ENCODE results near the gene CCDC194. TPM values are rescaled to one million over a fixed set of nuclear protein-coding genes. Genes with fewer than 3 reads are reported as not detected.

Gene CCDC194
- total RNA-seq, 3 donors from 2014 or later: 0.24 to 0.53 (median 0.46) TPM

DNA sequence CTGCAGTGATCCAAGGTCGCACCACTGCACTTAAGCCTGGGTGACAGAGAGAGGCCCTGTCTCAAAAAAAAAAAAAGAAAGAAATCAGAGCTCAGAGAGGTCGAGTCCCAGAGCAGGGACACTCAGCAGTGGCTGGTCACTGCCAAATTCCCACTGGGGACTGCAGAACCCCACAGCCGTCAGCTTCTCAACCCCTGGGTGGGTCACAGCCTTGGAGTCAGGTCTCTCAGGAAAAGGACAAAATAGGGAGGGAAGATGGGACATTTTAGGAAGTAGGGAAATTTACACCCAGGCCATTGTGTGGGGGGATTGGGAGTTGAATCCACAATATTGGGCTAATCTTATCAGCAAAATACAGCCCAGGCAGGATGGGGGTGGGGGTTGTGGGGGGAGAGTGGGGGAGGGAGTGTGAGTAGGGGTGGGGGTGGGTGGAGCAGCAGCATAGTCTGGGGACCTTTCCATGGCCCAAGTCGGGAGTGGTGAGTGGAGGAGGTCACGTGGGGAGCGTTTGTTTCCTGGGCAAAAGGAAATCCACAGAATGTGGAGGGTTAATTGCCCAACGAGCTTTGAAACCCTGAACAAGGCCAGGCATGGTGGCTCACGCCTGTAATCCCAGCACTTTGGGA lies 5.0 kb upstream of the CCDC194 start:
- Mint-ChIP-seq H3K27me3 (ENCODE audit: low read depth) (no peaks in the 10 kb centered on the region), H3K36me3 (ENCODE audit: insufficient read depth) (peaks cover 3% of the 10 kb centered on the region), H3K4me1 (ENCODE audit: low read depth) (peaks cover 15% of the 10 kb centered on the region), H3K9me3 (no peaks in the 10 kb centered on the region), H3K4me3 (no peak overlapping the region)
- ATAC-seq (no peak), DNase-seq (no peak)

GRCh38 chr19:17394891-17395415 lies 957 bp upstream of the CCDC194 start:
- ATAC-seq (peak in 1 of 2 donors; percentile 29), DNase-seq (peak; percentile 55)
- no peaks in the 10 kb centered on the region for H3K9me3 Mint-ChIP-seq
- H3K27me3 Mint-ChIP-seq (ENCODE audit: low read depth): no peaks in the 10 kb centered on the region
- peak overlapping the region; percentile 4 for H3K4me3 Mint-ChIP-seq
- no peaks in the 10 kb centered on the region for H3K36me3 Mint-ChIP-seq (ENCODE audit: insufficient read depth)
- H3K4me1 Mint-ChIP-seq (ENCODE audit: low read depth): peaks cover 22% of the 10 kb centered on the region

DNA sequence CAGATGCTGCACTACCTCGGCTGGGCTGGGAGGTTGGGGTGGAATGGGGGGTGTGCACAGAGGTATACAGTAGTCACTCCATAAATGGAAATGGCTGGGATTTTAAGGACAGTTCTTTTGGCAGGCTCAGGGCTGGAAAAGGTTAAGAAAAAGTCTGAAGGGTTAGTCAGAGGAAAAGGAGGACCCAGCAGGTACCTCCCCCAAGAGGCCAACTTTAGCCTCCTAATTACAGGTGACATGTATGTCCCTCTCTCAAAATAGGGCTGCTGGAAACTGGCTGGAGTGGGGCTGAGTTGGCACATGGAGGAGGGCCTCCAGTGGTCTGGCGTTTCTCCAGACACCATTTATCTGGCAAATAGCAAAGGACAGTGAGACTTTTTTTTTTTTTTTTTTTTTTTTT lies 994 bp downstream of the CCDC194 start:
- DNase-seq: no peak
- no peaks in the 10 kb centered on the region for H3K27me3 Mint-ChIP-seq (ENCODE audit: low read depth)
- H3K4me1 Mint-ChIP-seq (ENCODE audit: low read depth): peaks cover 22% of the 10 kb centered on the region
- no peaks in the 10 kb centered on the region for H3K9me3 Mint-ChIP-seq
- ATAC-seq: no peak
- H3K4me3 Mint-ChIP-seq: no peak overlapping the region
- no peaks in the 10 kb centered on the region for H3K36me3 Mint-ChIP-seq (ENCODE audit: insufficient read depth)

GRCh38 chr19:17391371-17392151 lies 2.4 kb downstream of the CCDC194 start:
- no peak for ATAC-seq
- H3K4me3 Mint-ChIP-seq: peak overlapping the region; percentile 37

GRCh38 chr19:17390665-17391370 lies 3.2 kb downstream of the CCDC194 start:
- Mint-ChIP-seq H3K9me3 (no peaks in the 10 kb centered on the region), H3K27me3 (ENCODE audit: low read depth) (no peaks in the 10 kb centered on the region), H3K36me3 (ENCODE audit: insufficient read depth) (no peaks in the 10 kb centered on the region), H3K4me3 (peak overlapping the region; percentile 87), H3K4me1 (ENCODE audit: low read depth) (peaks cover 22% of the 10 kb centered on the region)
- DNase-seq: peak; percentile 83
- peak; percentile 99 to 100 for ATAC-seq

More at GRCh38 chr19:17391371-17392151, 2.4 kb downstream of the CCDC194 start:
- H3K4me1 Mint-ChIP-seq (ENCODE audit: low read depth): peaks cover 22% of the 10 kb centered on the region
- H3K27me3 Mint-ChIP-seq (ENCODE audit: low read depth): no peaks in the 10 kb centered on the region
- H3K36me3 Mint-ChIP-seq (ENCODE audit: insufficient read depth): no peaks in the 10 kb centered on the region
- no peak for DNase-seq
- no peaks in the 10 kb centered on the region for H3K9me3 Mint-ChIP-seq

DNA sequence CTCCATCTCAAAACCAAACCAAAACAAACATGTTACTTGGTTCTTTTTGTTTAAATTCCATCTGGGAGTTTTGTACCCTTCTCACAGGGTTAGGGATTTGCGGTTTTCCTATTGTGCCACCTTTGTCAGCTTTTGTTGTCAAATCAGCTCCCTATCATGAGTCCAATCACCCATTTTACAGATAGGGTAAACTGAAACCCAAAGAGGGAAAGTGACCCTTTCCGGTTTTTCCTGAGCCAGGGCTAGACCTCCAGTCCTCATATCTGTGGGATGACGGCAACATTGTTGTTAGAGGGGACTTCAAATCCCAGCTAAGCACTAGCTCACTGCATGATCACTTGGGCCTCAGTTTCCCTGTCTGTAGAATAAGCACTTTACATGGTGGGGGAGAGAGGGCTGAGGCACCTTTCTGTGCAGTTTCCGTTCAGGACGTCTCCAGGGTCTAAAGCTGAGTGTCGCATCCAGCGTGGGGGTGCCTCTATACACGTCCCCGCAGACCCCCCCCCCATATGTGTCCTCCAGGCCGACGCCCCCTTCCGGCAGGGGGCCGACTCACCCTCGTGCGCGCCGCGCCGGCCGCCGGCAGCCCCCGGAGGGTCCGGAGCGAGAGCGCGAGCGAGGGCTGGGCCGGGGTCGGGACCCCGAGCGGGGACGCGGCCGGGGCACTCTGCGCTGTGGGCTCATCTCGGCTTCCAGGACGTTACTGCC lies 3.9 kb downstream of the CCDC194 start:
- H3K36me3 Mint-ChIP-seq (ENCODE audit: insufficient read depth): no peaks in the 10 kb centered on the region
- H3K9me3 Mint-ChIP-seq: no peaks in the 10 kb centered on the region
- H3K4me3 Mint-ChIP-seq: peak overlapping the region; percentile 87
- ATAC-seq (no peak), DNase-seq (no peak)
- no peaks in the 10 kb centered on the region for H3K27me3 Mint-ChIP-seq (ENCODE audit: low read depth)
- peaks cover 20% of the 10 kb centered on the region for H3K4me1 Mint-ChIP-seq (ENCODE audit: low read depth)

GRCh38 chr19:17389288-17389687 lies 4.7 kb downstream of the CCDC194 start:
- Mint-ChIP-seq H3K9me3 (no peaks in the 10 kb centered on the region), H3K4me1 (ENCODE audit: low read depth) (peaks cover 14% of the 10 kb centered on the region), H3K36me3 (ENCODE audit: insufficient read depth) (no peaks in the 10 kb centered on the region), H3K27me3 (ENCODE audit: low read depth) (no peaks in the 10 kb centered on the region), H3K4me3 (peak overlapping the region; percentile 33)
- DNase-seq (no peak), ATAC-seq (no peak)

- Mint-ChIP-seq H3K4me1 (ENCODE audit: low read depth) (peaks cover 11% of the 10 kb centered on the region), H3K36me3 (ENCODE audit: insufficient read depth) (no peaks in the 10 kb centered on the region), H3K27me3 (ENCODE audit: low read depth) (no peaks in the 10 kb centered on the region), H3K4me3 (no peak overlapping the region), H3K9me3 (no peaks in the 10 kb centered on the region)
- DNase-seq (peak; percentile 49), ATAC-seq (peak; percentile 45 to 60)
These were observed 8.0 kb downstream of the CCDC194 start for GRCh38 chr19:17385878-17386611.

- no peak overlapping the region for H3K4me3 Mint-ChIP-seq
These were observed 13.4 kb downstream of the CCDC194 start for GRCh38 chr19:17380426-17381138.

GRCh38 chr19:17379221-17379631 lies 14.8 kb downstream of the CCDC194 start:
- H3K4me3 Mint-ChIP-seq: peak overlapping the region; percentile 6

More at GRCh38 chr19:17380426-17381138, 13.4 kb downstream of the CCDC194 start:
- H3K4me1 Mint-ChIP-seq (ENCODE audit: low read depth): peaks cover 10% of the 10 kb centered on the region
- H3K27me3 Mint-ChIP-seq (ENCODE audit: low read depth): peaks cover 14% of the 10 kb centered on the region
- ATAC-seq: no peak
- no peak for DNase-seq
- no peaks in the 10 kb centered on the region for H3K36me3 Mint-ChIP-seq (ENCODE audit: insufficient read depth)
- H3K9me3 Mint-ChIP-seq: no peaks in the 10 kb centered on the region

GRCh38 chr19:17378271-17378670 lies 15.7 kb downstream of the CCDC194 start:
- H3K4me3 Mint-ChIP-seq: no peak overlapping the region
- H3K9me3 Mint-ChIP-seq: no peaks in the 10 kb centered on the region
- DNase-seq (no peak), ATAC-seq (no peak)
- H3K27me3 Mint-ChIP-seq (ENCODE audit: low read depth): peaks cover 14% of the 10 kb centered on the region
- no peaks in the 10 kb centered on the region for H3K36me3 Mint-ChIP-seq (ENCODE audit: insufficient read depth)
- peaks cover 8% of the 10 kb centered on the region for H3K4me1 Mint-ChIP-seq (ENCODE audit: low read depth)

More at GRCh38 chr19:17379221-17379631, 14.8 kb downstream of the CCDC194 start:
- DNase-seq (no peak), ATAC-seq (no peak)
- Mint-ChIP-seq H3K27me3 (ENCODE audit: low read depth) (peaks cover 14% of the 10 kb centered on the region), H3K9me3 (no peaks in the 10 kb centered on the region), H3K36me3 (ENCODE audit: insufficient read depth) (no peaks in the 10 kb centered on the region), H3K4me1 (ENCODE audit: low read depth) (peaks cover 10% of the 10 kb centered on the region)

GRCh38 chr19:17376935-17377600 lies 16.9 kb downstream of the CCDC194 start, which contains the start of gene PLVAP:
TSS of gene PLVAP (minus strand) at chr19:17377342. CDS start at chr19:17377288, 54 bp downstream.
- Mint-ChIP-seq H3K36me3 (ENCODE audit: insufficient read depth) (no peaks in the 10 kb centered on the region), H3K4me3 (no peak within 1 kb of the TSS), H3K9me3 (no peaks in the 10 kb centered on the region), H3K4me1 (ENCODE audit: low read depth) (peaks cover 3% of the 10 kb centered on the region), H3K27me3 (ENCODE audit: low read depth) (peaks cover 17% of the 10 kb centered on the region)
- ATAC-seq (no peak), DNase-seq (no peak)

Data from activated T-cell treated with anti-CD3 and anti-CD28 coated beads, Interleukin-2, amount 50 U/mL, for 4 hours (primary cell).